Mucosa of descending colon (tissue), 3 donors: ENCODE results near the gene ANKH. TPM values are rescaled to one million over a fixed set of nuclear protein-coding genes. Genes with fewer than 3 reads are reported as not detected.
A peak's percentile ranks its signal among the peaks of the same experiment; 100 is the strongest.

ENCODE experiments used
- ATAC-seq: fragments of 200-7000 bp; cut with Tn5 transposase; one replicate; pipeline ENCODE4 v1.9.1; 2020; ENCODE audit warnings: mild to moderate bottlenecking, moderate library complexity
- DNase-seq, 3 donors: peaks; one replicate each; pipeline ENCODE4 v3.0.0-alpha.2; 2020
- H3K36me3 ChIP-seq: fragments of 200-600 bp; one replicate; pipeline ENCODE4 v1.8.0; 2021; ENCODE audit warnings: low read depth, mild to moderate bottlenecking
- H3K4me1 ChIP-seq: fragments of 200-600 bp; one replicate; pipeline ENCODE4 v1.8.0; 2021; ENCODE audit warnings: low read depth, mild to moderate bottlenecking
- H3K4me3 ChIP-seq: fragments of 200-600 bp; one replicate; pipeline ENCODE4 v1.8.0; 2021; ENCODE audit warnings: mild to moderate bottlenecking
- H3K9me3 ChIP-seq: fragments of 200-600 bp; one replicate; pipeline ENCODE4 v1.8.0; 2021; ENCODE audit warnings: mild to moderate bottlenecking
- intact Hi-C, 2 donors: fragments of 100-400 bp; cut with DNase I in 1 of 2; cut with micrococcal nuclease in 1 of 2; formaldehyde crosslinking; loops; one replicate each; pipeline versions ENCODE4 v1.11.0 to v1.11.1; 2022; cut with DNase I, micrococcal nuclease
- total RNA-seq, 3 donors: library from RNA; stranded (reverse); fragmentation: NEBNext Ultra II Directional in 2 of 3; extraction: Animal tissue kit (Norgen Biotek cat#: 25700) in 2 of 3; gene quantifications; one replicate each; pipeline versions ENCODE4 v1.2.1 to v1.2.4, GENCODE V29; 2021 to 2023
- TF ChIP-seq, protein P1 (sequence below): fragments of 200-600 bp; IDR thresholded peaks from one replicate; pipeline ENCODE4 v1.8.0; 2022; ENCODE audit warnings: antibody characterized with exemption, mild to moderate bottlenecking
- donor health status: DM: no; HTN: no; CAD: no; lungs with moderate emphysema.
- donor health status: DM: no; HTN: no; CAD: no.
- donor health status: DM: no; HTN: yes; CAD: no.

Gene ANKH
- total RNA-seq, 3 donors from 2014 or later: 85.4 to 177 (median 105) TPM

DNA sequence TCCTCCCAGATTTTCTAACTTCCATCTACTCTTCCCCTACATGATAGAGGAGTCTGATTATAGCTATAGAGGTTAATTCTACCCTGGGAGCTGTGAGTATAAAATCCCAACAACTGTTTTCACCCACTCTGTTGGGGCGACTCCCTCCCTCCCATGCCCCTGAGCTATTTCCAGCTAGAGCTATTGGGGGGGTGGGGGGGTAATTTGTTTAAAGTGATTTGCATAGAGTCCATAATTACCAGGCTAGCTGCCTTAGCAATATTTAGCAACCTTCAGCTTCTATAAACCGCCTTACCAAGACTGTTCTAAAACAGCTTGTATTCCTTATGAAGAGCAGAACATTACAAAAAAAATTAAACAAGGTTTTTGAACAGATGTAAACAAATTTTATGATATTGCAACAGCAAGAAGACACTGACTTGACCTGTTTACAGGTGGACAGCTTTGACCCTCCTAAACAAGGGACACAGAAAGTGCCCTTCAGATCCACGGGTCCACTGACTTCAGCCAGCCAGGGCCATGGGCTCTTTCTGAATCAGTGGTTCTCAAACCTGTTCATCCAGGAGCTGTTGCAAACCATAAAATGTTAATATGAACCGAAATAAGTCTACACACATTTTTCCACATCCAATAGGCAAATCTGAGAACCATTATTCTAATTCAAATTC is 108.9 kb downstream of the ANKH start:
- no peaks in the 10 kb centered on the region for H3K9me3 ChIP-seq
- ATAC-seq (no peak), DNase-seq (no peak)
- intact Hi-C loops: no loop called here
- TF ChIP-seq, protein P1, sequence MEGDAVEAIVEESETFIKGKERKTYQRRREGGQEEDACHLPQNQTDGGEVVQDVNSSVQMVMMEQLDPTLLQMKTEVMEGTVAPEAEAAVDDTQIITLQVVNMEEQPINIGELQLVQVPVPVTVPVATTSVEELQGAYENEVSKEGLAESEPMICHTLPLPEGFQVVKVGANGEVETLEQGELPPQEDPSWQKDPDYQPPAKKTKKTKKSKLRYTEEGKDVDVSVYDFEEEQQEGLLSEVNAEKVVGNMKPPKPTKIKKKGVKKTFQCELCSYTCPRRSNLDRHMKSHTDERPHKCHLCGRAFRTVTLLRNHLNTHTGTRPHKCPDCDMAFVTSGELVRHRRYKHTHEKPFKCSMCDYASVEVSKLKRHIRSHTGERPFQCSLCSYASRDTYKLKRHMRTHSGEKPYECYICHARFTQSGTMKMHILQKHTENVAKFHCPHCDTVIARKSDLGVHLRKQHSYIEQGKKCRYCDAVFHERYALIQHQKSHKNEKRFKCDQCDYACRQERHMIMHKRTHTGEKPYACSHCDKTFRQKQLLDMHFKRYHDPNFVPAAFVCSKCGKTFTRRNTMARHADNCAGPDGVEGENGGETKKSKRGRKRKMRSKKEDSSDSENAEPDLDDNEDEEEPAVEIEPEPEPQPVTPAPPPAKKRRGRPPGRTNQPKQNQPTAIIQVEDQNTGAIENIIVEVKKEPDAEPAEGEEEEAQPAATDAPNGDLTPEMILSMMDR: no peak
- H3K4me3 ChIP-seq: no peak overlapping the region
- H3K36me3 ChIP-seq: no peaks in the 10 kb centered on the region
- H3K4me1 ChIP-seq: peaks cover 2% of the 10 kb centered on the region

DNA sequence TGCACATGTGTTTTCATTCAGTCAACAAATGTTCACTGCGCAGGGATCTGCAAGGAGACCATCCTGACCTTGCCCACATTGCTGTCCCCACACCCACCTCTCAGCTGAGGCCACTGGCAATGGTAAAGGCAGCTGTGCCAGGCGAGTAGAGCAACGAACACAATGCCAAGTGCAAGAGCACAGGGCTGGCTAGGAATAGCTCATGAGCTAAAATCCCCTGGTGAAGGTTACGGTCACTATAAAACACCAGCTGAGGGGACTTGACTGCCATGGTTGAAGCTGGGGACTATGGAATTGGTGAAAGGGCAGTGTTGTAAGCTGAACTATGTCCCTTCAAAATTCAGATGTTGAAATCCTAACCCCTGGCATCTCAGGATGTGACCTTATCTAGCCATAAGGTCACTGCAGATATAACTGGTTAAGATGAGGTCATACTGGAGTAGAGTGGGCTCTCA is 111.0 kb downstream of the ANKH start:
- no peaks in the 10 kb centered on the region for H3K36me3 ChIP-seq
- no peaks in the 10 kb centered on the region for H3K9me3 ChIP-seq
- H3K4me1 ChIP-seq: no peaks in the 10 kb centered on the region
- no peak for DNase-seq
- H3K4me3 ChIP-seq: no peak overlapping the region
- intact Hi-C loops: no loop called here
- TF ChIP-seq, protein P1: no peak
- ATAC-seq: no peak

DNA sequence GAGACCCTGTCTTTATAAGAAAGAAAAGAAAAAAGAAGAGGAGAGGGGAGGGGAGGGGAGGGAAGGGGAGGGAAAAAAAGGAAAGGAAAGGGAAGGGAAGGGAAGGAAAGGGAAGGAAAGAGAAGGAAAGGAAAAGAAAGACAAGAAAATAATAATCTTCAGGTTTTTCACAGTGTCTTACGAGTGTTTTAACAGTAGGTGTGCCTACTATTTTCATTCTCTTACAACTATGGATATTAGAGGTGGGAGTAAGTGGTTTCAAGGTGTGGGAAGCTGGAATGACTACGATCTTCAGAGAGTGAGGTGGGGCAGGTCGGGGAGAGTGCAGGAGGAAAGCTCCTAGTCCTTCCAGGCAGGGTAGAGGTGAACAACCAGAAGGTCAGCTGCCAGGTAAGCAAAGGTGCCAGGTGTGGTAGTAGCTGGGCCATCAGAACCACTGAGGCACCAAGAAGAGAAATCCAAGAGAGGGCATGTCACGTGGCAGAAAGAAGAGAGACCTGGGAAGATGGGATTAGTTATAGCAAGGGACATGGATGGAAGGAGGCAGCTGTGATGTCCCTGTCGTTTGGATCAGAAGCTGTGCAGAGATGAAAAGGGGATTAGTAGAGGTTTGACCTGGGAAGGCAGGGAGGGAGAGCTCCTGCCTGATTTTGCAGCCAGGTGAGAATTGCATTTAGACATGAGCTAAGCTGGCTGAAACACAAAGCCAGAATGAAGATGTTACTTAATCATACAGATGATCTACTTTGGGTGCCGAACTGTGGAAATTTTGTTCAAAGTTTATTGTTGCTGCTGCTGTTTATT is 111.6 kb downstream of the ANKH start:
- ATAC-seq (peak; percentile 27), DNase-seq (no peak)
- TF ChIP-seq, protein P1: no peak
- Histone ChIP-seq H3K9me3 (no peaks in the 10 kb centered on the region), H3K4me1 (no peaks in the 10 kb centered on the region), H3K4me3 (no peak overlapping the region), H3K36me3 (no peaks in the 10 kb centered on the region)
- intact Hi-C loops: no loop called here

DNA sequence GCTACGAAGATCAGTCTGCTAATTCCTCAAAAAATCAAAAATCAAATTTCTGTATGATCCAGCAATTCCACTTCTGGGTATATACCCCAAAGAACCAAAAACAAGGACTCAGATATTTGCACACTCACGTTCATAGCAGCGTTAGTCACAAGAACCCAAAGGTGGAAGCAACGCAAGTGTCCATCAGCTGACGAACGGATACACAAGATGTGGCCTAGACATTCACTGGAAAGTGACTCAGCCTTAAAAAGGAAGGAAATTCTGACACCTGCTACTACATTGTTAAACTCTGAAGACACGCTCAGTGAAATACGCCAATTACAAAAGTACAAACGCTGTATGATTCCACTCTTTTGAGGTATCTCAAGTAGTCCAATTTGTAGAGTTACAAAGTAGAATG is 113.7 kb downstream of the ANKH start:
- intact Hi-C loops: no loop called here
- TF ChIP-seq, protein P1: no peak
- ATAC-seq (peak; percentile 25), DNase-seq (no peak)
- Histone ChIP-seq H3K4me1 (no peaks in the 10 kb centered on the region), H3K4me3 (no peak overlapping the region), H3K9me3 (no peaks in the 10 kb centered on the region), H3K36me3 (no peaks in the 10 kb centered on the region)

DNA sequence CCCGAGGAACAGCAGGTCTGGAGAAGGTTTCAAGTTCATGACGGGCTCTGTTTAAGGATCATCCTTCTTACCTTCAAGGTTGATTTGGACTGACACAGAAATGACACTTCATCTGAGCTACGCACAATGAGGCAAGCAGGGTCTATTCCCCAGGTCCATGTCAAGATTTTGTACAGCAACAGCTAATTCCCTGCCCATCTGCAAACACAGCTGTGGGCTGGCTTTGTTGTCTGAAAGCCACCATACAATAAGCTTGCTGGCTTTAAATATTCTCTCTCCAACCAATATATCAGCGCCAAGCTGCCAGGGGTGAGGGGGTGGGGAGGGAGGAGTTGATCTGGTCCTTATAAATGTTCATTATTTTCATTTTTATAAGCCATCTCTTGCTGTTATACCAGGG is 115.1 kb downstream of the ANKH start:
- Histone ChIP-seq H3K4me1 (no peaks in the 10 kb centered on the region), H3K9me3 (no peaks in the 10 kb centered on the region), H3K36me3 (no peaks in the 10 kb centered on the region), H3K4me3 (no peak overlapping the region)
- ATAC-seq (no peak), DNase-seq (no peak)
- intact Hi-C loops: no loop called here
- TF ChIP-seq, protein P1: no peak
